ENCODE measurements around the gene CHCHD3.

The CHCHD3 gene

GRCh38 chr7:132817949-132818348 is 263.9 kb downstream of the CHCHD3 start:
- no peak for DNase-seq (ENCODE audit: low read depth)
- H3K4me3 ChIP-seq (ENCODE audit: low read depth, low read length): no peak overlapping the region
- TF ChIP-seq CTCF (IDR thresholded peaks at IDR 0.05; ENCODE audit: control insufficient read depth, extremely low read depth, insufficient read depth): no peak

GRCh38 chr7:132815696-132816311 is 266.1 kb downstream of the CHCHD3 start:
- peak; percentile 11 for DNase-seq (ENCODE audit: low read depth)
- no peak for TF ChIP-seq CTCF (IDR thresholded peaks at IDR 0.05; ENCODE audit: control insufficient read depth, extremely low read depth, insufficient read depth)
- no peak overlapping the region for H3K4me3 ChIP-seq (ENCODE audit: low read depth, low read length)

- H3K4me3 ChIP-seq (ENCODE audit: low read depth, low read length): no peak overlapping the region
- TF ChIP-seq CTCF (IDR thresholded peaks at IDR 0.05; ENCODE audit: control insufficient read depth, extremely low read depth, insufficient read depth): no peak
- no peak for DNase-seq (ENCODE audit: low read depth)
Observed at GRCh38 chr7:132815130-132815529, 266.8 kb downstream of the CHCHD3 start.

- no peak for TF ChIP-seq CTCF (IDR thresholded peaks at IDR 0.05; ENCODE audit: control insufficient read depth, extremely low read depth, insufficient read depth)
- H3K4me3 ChIP-seq (ENCODE audit: low read depth, low read length): no peak overlapping the region
- DNase-seq (ENCODE audit: low read depth): no peak
Observed at GRCh38 chr7:132810561-132810960, 271.3 kb downstream of the CHCHD3 start.

- DNase-seq (ENCODE audit: low read depth): no peak
- TF ChIP-seq CTCF (IDR thresholded peaks at IDR 0.05; ENCODE audit: control insufficient read depth, extremely low read depth, insufficient read depth): no peak
- H3K4me3 ChIP-seq (ENCODE audit: low read depth, low read length): no peak overlapping the region
Observed at GRCh38 chr7:132806834-132807233, 275.1 kb downstream of the CHCHD3 start.

GRCh38 chr7:132805766-132806165 is 276.1 kb downstream of the CHCHD3 start:
- H3K4me3 ChIP-seq (ENCODE audit: low read depth, low read length): no peak overlapping the region
- TF ChIP-seq CTCF (IDR thresholded peaks at IDR 0.05; ENCODE audit: control insufficient read depth, extremely low read depth, insufficient read depth): no peak
- DNase-seq (ENCODE audit: low read depth): no peak

GRCh38 chr7:132804849-132805485 is 276.9 kb downstream of the CHCHD3 start:
- DNase-seq (ENCODE audit: low read depth): no peak
- H3K4me3 ChIP-seq (ENCODE audit: low read depth, low read length): no peak overlapping the region
- TF ChIP-seq CTCF (IDR thresholded peaks at IDR 0.05; ENCODE audit: control insufficient read depth, extremely low read depth, insufficient read depth): no peak

Data from LNCaP clone FGC (cell line).